GM12872 (cell line): ENCODE measurements around the gene VSIG1.

ENCODE experiments used
- CTCF ChIP-seq: IDR thresholded peaks from 3 replicates; pipeline ENCODE4 v1.5.1; 2011; ENCODE audit warnings: low read depth, mild to moderate bottlenecking, low read length, moderate library complexity; ENCODE audit not compliant: insufficient read depth

The VSIG1 gene

DNA sequence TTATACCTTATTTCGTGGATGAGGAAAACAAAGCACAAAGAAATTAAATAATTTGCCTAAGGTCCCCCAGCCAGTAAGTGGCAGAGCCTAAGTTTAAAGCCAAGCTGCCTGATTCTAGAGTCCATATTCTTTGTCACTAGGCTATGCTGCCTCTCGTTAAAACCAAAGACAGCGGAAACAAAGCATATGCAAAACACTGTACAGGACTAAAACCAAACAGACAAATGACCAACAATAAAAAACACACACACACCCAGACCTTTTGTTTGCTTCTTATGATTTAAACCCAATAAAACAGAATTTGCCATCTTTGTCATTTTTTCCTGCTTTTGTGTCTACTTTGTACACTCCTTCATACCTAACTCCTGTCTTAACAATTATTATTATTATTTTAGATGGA, 10.1 kb upstream of the VSIG1 start:
- TF ChIP-seq CTCF, result no peak

DNA sequence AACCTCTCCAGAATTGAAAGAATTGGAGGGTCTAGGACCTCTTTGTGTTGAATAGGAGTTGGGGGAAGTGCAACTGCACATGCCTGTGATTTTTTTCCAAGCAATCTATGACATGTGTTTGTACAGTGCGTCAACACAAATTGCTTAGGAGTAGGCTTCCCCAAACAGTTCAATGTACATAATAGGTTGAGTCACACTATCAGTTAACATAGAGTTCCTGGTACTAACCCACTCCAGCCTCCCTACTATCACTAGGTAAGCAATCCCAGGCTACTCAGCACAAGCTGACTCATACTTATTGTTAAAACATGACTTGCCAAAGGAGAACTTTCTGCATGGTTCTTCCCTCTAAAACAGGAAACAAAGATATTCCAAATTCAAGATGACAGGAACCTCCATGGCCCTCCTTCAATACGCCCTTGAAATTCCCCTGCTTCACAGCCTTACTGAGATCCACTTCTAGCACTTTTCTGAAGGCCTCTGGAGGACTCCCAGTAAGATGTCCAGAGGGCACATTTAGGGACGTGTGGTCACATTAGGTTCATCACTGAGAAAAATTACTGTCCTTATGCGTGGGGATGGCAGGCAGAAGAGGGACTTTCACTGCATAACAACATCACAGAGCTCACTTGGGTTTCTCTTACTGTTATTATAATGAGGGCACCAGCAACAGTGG, 8.4 kb upstream of the VSIG1 start:
- TF ChIP-seq CTCF, result no peak

- TF ChIP-seq CTCF, result no peak
Observed at GRCh38 chrX:108049649-108050048, 4.8 kb downstream of the VSIG1 start.

DNA sequence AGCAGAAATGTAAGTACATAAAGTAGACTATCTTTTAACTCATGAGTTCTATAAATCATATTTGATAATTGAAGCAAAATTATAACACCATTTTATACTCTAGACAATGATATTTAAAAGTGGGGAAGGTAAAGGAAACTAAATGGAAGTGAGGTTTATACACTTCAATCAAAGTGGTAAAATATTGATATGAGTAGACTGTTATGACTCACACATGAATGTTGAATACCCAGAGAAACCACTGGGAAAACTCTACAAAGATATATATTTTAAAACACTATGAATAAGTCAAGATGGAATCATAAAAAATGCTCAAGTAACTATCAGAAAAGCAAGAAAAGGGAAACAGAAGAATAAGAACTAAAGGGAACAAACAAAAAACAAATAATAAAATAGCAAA, 8.4 kb downstream of the VSIG1 start:
- no peak for TF ChIP-seq CTCF

- TF ChIP-seq CTCF, result no peak
Observed at GRCh38 chrX:108055546-108055945, 10.7 kb downstream of the VSIG1 start.

DNA sequence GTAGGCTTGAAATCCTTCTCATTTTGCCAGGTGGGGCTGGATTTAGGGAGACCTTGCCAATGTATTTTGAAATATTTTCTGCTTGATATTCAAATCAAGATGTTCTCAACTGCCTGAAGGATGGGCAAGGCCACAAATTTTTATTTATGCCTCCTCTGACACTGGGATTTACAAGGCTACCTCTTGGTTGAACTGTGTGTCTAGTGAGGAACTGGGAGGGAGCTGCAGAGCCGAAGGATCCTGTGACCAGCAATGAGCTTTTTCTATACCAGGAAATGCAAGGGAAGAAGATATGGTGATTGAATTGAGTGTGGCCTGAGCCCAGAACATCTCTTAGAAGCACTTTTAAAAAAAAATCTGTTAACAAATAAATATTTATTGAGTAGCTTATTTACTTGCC, 14.9 kb downstream of the VSIG1 start:
- TF ChIP-seq CTCF, result no peak

GRCh38 chrX:108064001-108064400, 19.1 kb downstream of the VSIG1 start:
- no peak for TF ChIP-seq CTCF
